ENCODE results near the gene ACAP2.

Gene ACAP2

GRCh38 chr3:195263925-195264600, 178.8 kb downstream of the ACAP2 start:
- H3K27me3 Mint-ChIP-seq, result no peaks in the 10 kb centered on the region
- H3K36me3 Mint-ChIP-seq (ENCODE audit: insufficient read depth), result peaks cover 8% of the 10 kb centered on the region
- DNase-seq, result no peak
- ATAC-seq (replicated peaks), result no peak
- no peak overlapping the region for H3K4me3 Mint-ChIP-seq
- peaks cover 15 to 20% of the 10 kb centered on the region in 2 donors for H3K4me1 Mint-ChIP-seq (ENCODE audit: low read depth in 2 of 2)
- no peaks in the 10 kb centered on the region for H3K9me3 Mint-ChIP-seq
- no peak overlapping the region for H3K27ac Mint-ChIP-seq

GRCh38 chr3:195263193-195263924, 179.5 kb downstream of the ACAP2 start:
- Mint-ChIP-seq H3K4me1 (ENCODE audit: low read depth in 2 of 2) (peaks cover 12 to 15% of the 10 kb centered on the region in 2 donors), H3K27ac (no peak overlapping the region), H3K9me3 (no peaks in the 10 kb centered on the region), H3K4me3 (no peak overlapping the region), H3K36me3 (ENCODE audit: insufficient read depth) (peaks cover 8% of the 10 kb centered on the region), H3K27me3 (no peaks in the 10 kb centered on the region)
- DNase-seq (no peak), ATAC-seq (replicated peaks) (no peak)

DNA sequence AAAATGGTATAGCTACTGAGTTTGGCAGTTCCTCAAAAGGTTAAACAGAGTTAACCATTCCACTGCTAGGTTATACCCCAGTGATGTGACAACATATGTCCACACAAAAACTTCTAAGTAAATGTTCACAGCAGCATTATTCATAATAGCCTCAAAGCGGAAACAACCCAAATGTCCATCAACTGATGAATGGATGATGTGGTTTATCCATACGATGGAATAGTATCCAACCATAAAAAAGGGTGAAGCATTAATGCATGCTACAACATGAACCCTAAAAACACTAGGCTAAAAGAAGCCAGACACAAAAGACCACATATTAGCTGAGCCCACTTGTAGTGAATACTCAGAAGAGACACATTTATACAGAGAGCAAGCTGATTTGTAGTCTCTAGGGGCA, 180.9 kb downstream of the ACAP2 start:
- ATAC-seq (replicated peaks) (no peak), DNase-seq (no peak)
- Mint-ChIP-seq H3K9me3 (no peaks in the 10 kb centered on the region), H3K4me1 (ENCODE audit: low read depth in 2 of 2) (peaks cover 11 to 12% of the 10 kb centered on the region in 2 donors), H3K4me3 (no peak overlapping the region), H3K36me3 (ENCODE audit: insufficient read depth) (peaks cover 8% of the 10 kb centered on the region), H3K27ac (no peak overlapping the region), H3K27me3 (no peaks in the 10 kb centered on the region)

DNA sequence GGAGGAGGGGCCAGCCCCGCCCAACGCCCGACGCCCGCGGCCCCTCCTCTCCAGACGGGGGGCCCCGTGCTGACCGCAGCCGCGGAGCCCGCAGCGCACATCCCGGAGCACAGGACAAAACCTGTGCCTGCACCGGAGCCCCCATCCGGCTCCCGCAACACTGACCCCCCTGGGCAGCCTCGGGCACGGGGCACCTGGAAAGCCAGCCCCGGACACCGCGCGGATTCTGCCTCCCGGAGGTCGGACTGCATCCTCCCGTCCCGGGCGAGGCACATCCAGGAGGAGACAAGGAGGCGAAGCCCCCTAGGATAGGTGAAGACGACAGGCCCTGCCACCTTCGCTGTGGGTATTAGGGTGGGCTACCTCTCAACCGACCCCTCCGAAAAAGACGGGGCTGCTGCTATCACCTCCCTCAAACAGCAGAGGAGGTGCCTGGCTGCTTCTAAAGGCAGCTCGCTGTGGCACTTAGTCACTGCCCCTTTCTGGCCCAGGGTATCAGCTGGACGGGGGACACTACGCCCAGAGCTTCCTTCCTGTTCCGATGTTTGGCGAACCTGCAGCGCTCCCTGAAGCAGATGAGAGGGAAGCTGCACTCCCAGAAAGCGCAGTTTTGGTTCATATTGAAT, 182.4 kb downstream of the ACAP2 start:
- H3K4me3 Mint-ChIP-seq, result peak overlapping the region; percentile 77 to 79
- H3K36me3 Mint-ChIP-seq (ENCODE audit: insufficient read depth), result peaks cover 5% of the 10 kb centered on the region
- peak; percentile 6 for ATAC-seq (replicated peaks)
- no peaks in the 10 kb centered on the region for H3K27me3 Mint-ChIP-seq
- peaks cover 11 to 12% of the 10 kb centered on the region in 2 donors for H3K4me1 Mint-ChIP-seq (ENCODE audit: low read depth in 2 of 2)
- H3K9me3 Mint-ChIP-seq, result no peaks in the 10 kb centered on the region
- peak in 1 of 3 experiments; percentile 23 for DNase-seq
- peak overlapping the region; percentile 87 to 89 for H3K27ac Mint-ChIP-seq

DNA sequence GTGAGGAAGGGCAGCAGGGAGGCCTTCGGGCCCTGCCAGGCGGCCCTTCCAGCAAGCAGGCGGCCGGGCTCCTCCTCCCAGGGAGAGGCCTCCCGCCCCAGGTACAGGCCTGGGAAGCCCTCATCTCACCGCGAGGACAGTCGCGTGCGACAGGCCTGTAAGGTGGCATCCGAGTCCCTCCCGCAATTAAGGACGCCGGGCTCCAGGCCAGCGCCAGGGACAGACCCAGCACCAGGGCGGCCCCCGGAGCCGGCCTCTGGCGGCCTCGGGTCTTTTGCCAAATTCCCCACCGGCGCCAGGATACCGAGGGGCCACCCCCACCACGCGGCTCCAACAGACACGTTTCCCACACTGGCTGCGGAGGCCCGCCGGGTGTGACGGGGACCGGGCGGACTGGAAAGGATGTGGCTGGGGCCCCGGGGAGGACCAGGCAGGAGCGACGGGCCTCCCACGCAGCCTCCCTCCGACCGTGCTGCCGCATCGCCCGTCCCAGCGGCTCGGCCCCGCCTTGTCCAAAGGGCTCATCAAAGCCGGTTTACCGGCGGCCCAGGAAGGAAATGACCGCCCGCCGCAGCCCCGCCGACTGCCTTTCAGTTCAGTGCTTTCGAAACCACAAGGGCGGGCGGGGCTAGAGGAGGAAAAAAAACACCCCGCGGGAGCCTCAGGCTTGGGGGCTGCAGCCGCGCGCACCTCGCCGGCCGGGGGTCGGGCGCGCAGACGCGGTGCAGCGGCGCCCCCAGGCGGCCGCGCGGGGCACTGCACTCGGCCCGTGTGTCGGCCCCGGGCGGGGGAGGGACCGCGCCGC, 183.1 kb downstream of the ACAP2 start:
- H3K27me3 Mint-ChIP-seq, result no peaks in the 10 kb centered on the region
- H3K9me3 Mint-ChIP-seq, result no peaks in the 10 kb centered on the region
- peak overlapping the region; percentile 87 to 89 for H3K27ac Mint-ChIP-seq
- H3K36me3 Mint-ChIP-seq (ENCODE audit: insufficient read depth), result peaks cover 5% of the 10 kb centered on the region
- peak overlapping the region; percentile 77 to 79 for H3K4me3 Mint-ChIP-seq
- DNase-seq (peak; percentile 92 to 94 (median 93)), ATAC-seq (replicated peaks) (peak; percentile 77)
- peaks cover 8 to 15% of the 10 kb centered on the region in 2 donors for H3K4me1 Mint-ChIP-seq (ENCODE audit: low read depth in 2 of 2)

DNA sequence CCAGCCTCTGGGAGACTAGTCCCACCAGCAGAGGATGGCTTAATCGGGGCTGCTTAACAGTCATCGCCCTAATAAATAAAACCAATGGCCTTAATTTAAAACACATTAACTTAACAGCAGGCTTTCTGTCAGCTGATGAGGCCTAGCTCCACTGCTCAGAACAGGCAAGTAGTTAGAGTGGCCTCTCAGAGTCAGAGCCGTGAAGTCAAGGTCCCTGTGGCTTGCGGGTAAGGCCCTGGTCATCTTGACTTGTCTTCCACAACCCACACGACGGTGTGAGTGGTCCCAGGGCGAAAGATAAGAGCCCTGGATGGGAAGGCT, 183.7 kb downstream of the ACAP2 start:
- Mint-ChIP-seq H3K9me3 (no peaks in the 10 kb centered on the region), H3K4me1 (ENCODE audit: low read depth in 2 of 2) (peaks cover 8 to 15% of the 10 kb centered on the region in 2 donors), H3K36me3 (ENCODE audit: insufficient read depth) (peaks cover 5% of the 10 kb centered on the region), H3K27ac (peak overlapping the region; percentile 87 to 89), H3K4me3 (peak overlapping the region; percentile 20 to 79), H3K27me3 (no peaks in the 10 kb centered on the region)
- DNase-seq, result no peak
- ATAC-seq (replicated peaks), result no peak

DNA sequence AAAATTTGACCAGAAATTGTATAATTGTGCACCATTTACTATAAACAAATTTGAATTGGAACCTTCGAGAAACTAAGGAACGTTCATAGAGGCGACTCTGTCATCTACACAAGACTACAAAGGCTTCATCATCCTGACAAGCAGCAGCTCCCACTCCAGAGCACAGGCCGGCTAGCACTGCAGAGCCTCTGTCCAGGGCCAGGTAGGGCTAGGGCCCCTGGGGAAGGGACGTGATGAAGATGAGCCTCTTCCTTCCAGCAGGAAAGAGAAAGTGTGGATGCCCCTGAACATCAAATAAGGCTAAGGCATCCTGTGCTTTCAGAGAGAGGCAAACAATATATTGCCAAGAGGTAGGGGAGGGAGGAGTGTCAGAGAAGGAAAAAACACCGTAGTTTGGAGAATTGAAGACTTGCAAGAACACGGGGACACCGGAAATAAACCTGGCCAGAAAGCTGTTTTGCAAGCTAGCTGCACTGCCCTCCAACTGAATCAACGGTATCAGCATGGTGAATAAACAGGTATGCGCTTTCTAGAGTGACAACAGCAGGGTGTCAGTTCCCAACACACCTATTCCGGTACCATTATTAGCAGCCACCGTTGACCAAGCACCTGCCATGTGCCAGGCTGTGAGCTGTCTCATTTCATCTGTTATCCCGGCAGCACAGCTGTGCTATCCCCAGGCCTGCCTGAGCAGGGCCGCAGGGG, 184.2 kb downstream of the ACAP2 start:
- ATAC-seq (replicated peaks) (no peak), DNase-seq (no peak)
- Mint-ChIP-seq H3K36me3 (ENCODE audit: insufficient read depth) (peaks cover 5% of the 10 kb centered on the region), H3K4me1 (ENCODE audit: low read depth in 2 of 2) (peaks cover 8 to 15% of the 10 kb centered on the region in 2 donors), H3K9me3 (no peaks in the 10 kb centered on the region), H3K4me3 (peak overlapping the region; percentile 20 to 79), H3K27ac (peak overlapping the region; percentile 87 to 89), H3K27me3 (no peaks in the 10 kb centered on the region)

- Mint-ChIP-seq H3K27ac (peak overlapping the region; percentile 87 to 89), H3K9me3 (no peaks in the 10 kb centered on the region), H3K27me3 (no peaks in the 10 kb centered on the region), H3K4me1 (ENCODE audit: low read depth in 2 of 2) (peaks cover 15 to 16% of the 10 kb centered on the region in 2 donors), H3K4me3 (no peak overlapping the region), H3K36me3 (ENCODE audit: insufficient read depth) (peaks cover 5% of the 10 kb centered on the region)
- no peak for ATAC-seq (replicated peaks)
- DNase-seq, result no peak
Measured at GRCh38 chr3:195257454-195258448, 185.1 kb downstream of the ACAP2 start.

- Mint-ChIP-seq H3K4me3 (no peak overlapping the region), H3K9me3 (no peaks in the 10 kb centered on the region), H3K4me1 (ENCODE audit: low read depth in 2 of 2) (peaks cover 15 to 19% of the 10 kb centered on the region in 2 donors), H3K36me3 (ENCODE audit: insufficient read depth) (peaks cover 5% of the 10 kb centered on the region), H3K27ac (peak overlapping the region in 1 of 2 donors; percentile 65), H3K27me3 (no peaks in the 10 kb centered on the region)
- ATAC-seq (replicated peaks), result no peak
- no peak for DNase-seq
Measured at GRCh38 chr3:195256639-195257453, 186.0 kb downstream of the ACAP2 start.

GRCh38 chr3:195255571-195256501, 187.0 kb downstream of the ACAP2 start:
- ATAC-seq (replicated peaks) (no peak), DNase-seq (no peak)
- Mint-ChIP-seq H3K4me1 (ENCODE audit: low read depth in 2 of 2) (peaks cover 11 to 19% of the 10 kb centered on the region in 2 donors), H3K36me3 (ENCODE audit: insufficient read depth) (peaks cover 2% of the 10 kb centered on the region), H3K4me3 (no peak overlapping the region), H3K27me3 (no peaks in the 10 kb centered on the region), H3K27ac (peak overlapping the region; percentile 46 to 65), H3K9me3 (no peaks in the 10 kb centered on the region)

DNA sequence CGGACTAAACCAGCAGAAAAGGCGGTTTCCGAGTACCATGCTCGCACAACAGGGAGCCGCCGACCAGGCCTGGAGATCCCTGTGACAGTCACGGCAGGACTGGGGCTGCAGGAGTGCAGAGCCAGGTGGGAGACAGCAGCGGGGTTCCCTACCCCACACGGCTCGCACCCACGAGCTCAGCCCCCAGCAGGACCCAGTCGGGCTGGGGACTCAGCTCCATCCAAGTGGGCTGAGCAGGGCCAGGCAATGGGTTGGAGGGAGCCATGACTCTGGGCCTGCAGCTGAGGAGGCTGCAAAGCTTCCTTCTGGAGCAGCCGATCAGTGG, 187.7 kb downstream of the ACAP2 start:
- no peak for ATAC-seq (replicated peaks)
- no peaks in the 10 kb centered on the region for H3K9me3 Mint-ChIP-seq
- H3K27ac Mint-ChIP-seq, result peak overlapping the region in 1 of 2 donors; percentile 46

More for the DNA sequence above, 187.7 kb downstream of the ACAP2 start:
- peaks cover 13 to 15% of the 10 kb centered on the region in 2 donors for H3K4me1 Mint-ChIP-seq (ENCODE audit: low read depth in 2 of 2)
- no peak overlapping the region for H3K4me3 Mint-ChIP-seq
- H3K27me3 Mint-ChIP-seq, result no peaks in the 10 kb centered on the region
- no peak for DNase-seq
- H3K36me3 Mint-ChIP-seq (ENCODE audit: insufficient read depth), result no peaks in the 10 kb centered on the region

Measured in effector memory CD8-positive, alpha-beta T cell (primary cell).